Neuronal stem cell (in vitro differentiated cells): ENCODE measurements around the gene FAM135A.

Experiments used
- DNase-seq: peaks from one replicate; pipeline ENCODE4 v3.0.0-alpha.2; 2013; ENCODE audit warnings: low spot score
- H2AFZ ChIP-seq: one replicate; pipeline ENCODE4 v1.6.1; 2013; ENCODE audit warnings: mild to moderate bottlenecking, low read length, inconsistent platforms
- H2AK5ac ChIP-seq: 2 replicates; pipeline ENCODE4 v1.6.1; 2013; ENCODE audit warnings: low read depth, mild to moderate bottlenecking, inconsistent platforms, low read length, moderate library complexity, mixed read lengths
- H2BK120ac ChIP-seq: 2 replicates; pipeline ENCODE4 v1.6.1; 2013; ENCODE audit warnings: low read depth, mild to moderate bottlenecking, inconsistent platforms, low read length, moderate library complexity, mixed read lengths
- H2BK12ac ChIP-seq: one replicate; pipeline ENCODE4 v1.6.1; 2013; ENCODE audit warnings: low read length, inconsistent platforms
- H2BK15ac ChIP-seq: 2 replicates; pipeline ENCODE4 v1.6.1; 2013; ENCODE audit warnings: mild to moderate bottlenecking, low read length, inconsistent platforms, mixed read lengths
- H2BK5ac ChIP-seq: one replicate; pipeline ENCODE4 v1.6.1; 2013; ENCODE audit warnings: inconsistent platforms, mild to moderate bottlenecking, low read length, moderate library complexity
- H3K14ac ChIP-seq: one replicate; pipeline ENCODE4 v1.6.1; 2013; ENCODE audit warnings: low read length, inconsistent platforms
- H3K18ac ChIP-seq: 2 replicates; pipeline ENCODE4 v1.6.1; 2013; ENCODE audit warnings: low read length, inconsistent platforms
- H3K23ac ChIP-seq: 2 replicates; pipeline ENCODE4 v1.6.1; 2013; ENCODE audit warnings: low read depth, mild to moderate bottlenecking, mixed read lengths, low read length, inconsistent platforms; ENCODE audit not compliant: poor library complexity
- H3K27ac ChIP-seq: replicated peaks from 3 replicates; pipeline ENCODE4 v1.5.1; 2013; ENCODE audit warnings: low read length, inconsistent platforms
- H3K27me3 ChIP-seq, 3 experiments: 2 replicates each; pipeline ENCODE4 v1.6.1; 2013; ENCODE audit warnings: low read length in 3 of 3, mild to moderate bottlenecking in 2 of 3, inconsistent platforms in 1 of 3, low read depth in 1 of 3, mixed read lengths in 1 of 3, moderate library complexity in 1 of 3; ENCODE audit not compliant: control insufficient read depth in 3 of 3, insufficient read depth in 3 of 3
- H3K36me3 ChIP-seq, 2 donors: replicated peaks in 1 of 2; 2 replicates each; pipeline ENCODE4 v1.6.1; 2013; ENCODE audit warnings: low read length in 2 of 2; ENCODE audit not compliant: control insufficient read depth in 2 of 2, insufficient read depth in 2 of 2
- H3K4ac ChIP-seq: 2 replicates; pipeline ENCODE4 v1.6.1; 2013; ENCODE audit warnings: inconsistent platforms, mild to moderate bottlenecking, low read length, moderate library complexity
- H3K4me1 ChIP-seq, 2 donors: 1 replicate in 1 of 2; 2 replicates in 1 of 2; pipeline ENCODE4 v1.6.1; 2013; ENCODE audit warnings: low read length in 2 of 2, low read depth in 1 of 2; ENCODE audit not compliant: control insufficient read depth in 2 of 2, insufficient read depth in 1 of 2
- H3K4me2 ChIP-seq: one replicate; pipeline ENCODE4 v1.6.1; 2013; ENCODE audit warnings: mild to moderate bottlenecking, low read length, inconsistent platforms; ENCODE audit not compliant: insufficient read depth, poor library complexity, severe bottlenecking
- H3K4me3 ChIP-seq, 2 donors: 2 replicates each; pipeline ENCODE4 v1.5.1; 2013; ENCODE audit warnings: low read length in 2 of 2, mild to moderate bottlenecking in 2 of 2, inconsistent platforms in 1 of 2, moderate library complexity in 1 of 2
- H3K79me1 ChIP-seq: one replicate; pipeline ENCODE4 v1.6.1; 2013; ENCODE audit warnings: low read depth, mild to moderate bottlenecking, inconsistent platforms, low read length, moderate library complexity
- H3K9ac ChIP-seq: one replicate; pipeline ENCODE4 v1.6.1; 2013; ENCODE audit warnings: mild to moderate bottlenecking, low read depth, low read length, inconsistent platforms; ENCODE audit not compliant: poor library complexity
- H3K9me3 ChIP-seq, 2 donors: replicated peaks in 1 of 2; 2 replicates each; pipeline versions ENCODE3 to v1.6.1; 2013; ENCODE audit warnings: low read length in 2 of 2, mild to moderate bottlenecking in 2 of 2, inconsistent platforms in 1 of 2, low read depth in 1 of 2, mixed read lengths in 1 of 2, moderate library complexity in 1 of 2; ENCODE audit not compliant: control insufficient read depth in 2 of 2, insufficient read depth in 1 of 2
- H4K8ac ChIP-seq: one replicate; pipeline ENCODE4 v1.6.1; 2013; ENCODE audit warnings: low read depth, mild to moderate bottlenecking, inconsistent platforms, low read length, moderate library complexity
- H4K91ac ChIP-seq: one replicate; pipeline ENCODE4 v1.6.1; 2013; ENCODE audit warnings: low read length, low read depth, mild to moderate bottlenecking, inconsistent platforms; ENCODE audit not compliant: poor library complexity
- WGBS, 2 donors: extraction: QIAGEN DNeasy Blood & Tissue Kit; methylation state at CpG; one replicate each; pipeline ENCODE4 v1.1.7; 2013; ENCODE audit warnings: missing lambda C conversion rate in 2 of 2, mixed read lengths in 1 of 2; ENCODE audit not compliant: insufficient read length in 2 of 2, insufficient replicate concordance in 1 of 2; ENCODE audit errors: extremely low coverage in 2 of 2; 5-methylcytosine and 5-hydroxymethylcytosine counted together

Gene FAM135A

GRCh38 chr6:70506321-70506720 lies 93.0 kb downstream of the FAM135A start:
- Histone ChIP-seq H3K27ac (no peak overlapping the region), H3K4me3 (no peak overlapping the region), H3K79me1 (no peaks in the 10 kb centered on the region), H3K14ac (no peak overlapping the region), H3K23ac (no peak overlapping the region), H2BK12ac (no peak overlapping the region), H3K9me3 (peaks cover 2 to 42% of the 10 kb centered on the region in 2 donors), H3K18ac (no peak overlapping the region), H2BK5ac (no peak overlapping the region), H3K4me1 (peaks cover 0 to 6% of the 10 kb centered on the region in 2 donors), H2BK120ac (no peak overlapping the region), H3K4ac (no peak overlapping the region), H3K36me3 (peaks cover 3 to 73% of the 10 kb centered on the region in 2 donors), H3K4me2 (no peak overlapping the region), H3K9ac (no peak overlapping the region), H3K27me3 (no peaks in the 10 kb centered on the region), H2BK15ac (no peak overlapping the region), H4K91ac (no peak overlapping the region), H2AK5ac (no peak overlapping the region), H4K8ac (no peak overlapping the region), H2AFZ (no peak overlapping the region)
- no peak for DNase-seq
- WGBS, 2 donors = no CpG with 5 or more reads among the region's 2 CpGs

- DNase-seq = no peak
- WGBS, 2 donors = no CpG with 5 or more reads among the region's 1 CpG
- no peak overlapping the region for H2BK12ac ChIP-seq
Observed at GRCh38 chr6:70507161-70507560, 93.9 kb downstream of the FAM135A start.

GRCh38 chr6:70508953-70509352 lies 95.6 kb downstream of the FAM135A start:
- peaks cover under 1 to 52% of the 10 kb centered on the region in 2 donors for H3K36me3 ChIP-seq
- H2AFZ ChIP-seq = no peak overlapping the region
- peaks cover under 1 to 23% of the 10 kb centered on the region in 2 donors for H3K9me3 ChIP-seq
- H2BK120ac ChIP-seq = no peak overlapping the region
- peaks cover 0 to 6% of the 10 kb centered on the region in 2 donors for H3K4me1 ChIP-seq
- H3K79me1 ChIP-seq = no peaks in the 10 kb centered on the region
- no peak overlapping the region for H3K9ac ChIP-seq
- H3K18ac ChIP-seq = no peak overlapping the region
- no peak overlapping the region for H3K4me2 ChIP-seq
- no peak overlapping the region for H3K27ac ChIP-seq
- no peak overlapping the region for H3K23ac ChIP-seq
- H2AK5ac ChIP-seq = no peak overlapping the region
- H3K14ac ChIP-seq = no peak overlapping the region
- DNase-seq = no peak
- H4K91ac ChIP-seq = no peak overlapping the region
- H3K4me3 ChIP-seq = no peak overlapping the region
- H3K27me3 ChIP-seq = no peaks in the 10 kb centered on the region
- H2BK5ac ChIP-seq = no peak overlapping the region
- no peak overlapping the region for H2BK15ac ChIP-seq
- no peak overlapping the region for H3K4ac ChIP-seq
- H2BK12ac ChIP-seq = no peak overlapping the region
- no CpG with 5 or more reads among the region's 1 CpG for WGBS, 2 donors
- H4K8ac ChIP-seq = no peak overlapping the region

More at GRCh38 chr6:70507161-70507560, 93.9 kb downstream of the FAM135A start:
- peaks cover 3 to 70% of the 10 kb centered on the region in 2 donors for H3K36me3 ChIP-seq
- H3K14ac ChIP-seq = no peak overlapping the region
- H3K9me3 ChIP-seq = peaks cover 2 to 38% of the 10 kb centered on the region in 2 donors
- H2AK5ac ChIP-seq = no peak overlapping the region
- H4K8ac ChIP-seq = no peak overlapping the region
- peaks cover 0 to 6% of the 10 kb centered on the region in 2 donors for H3K4me1 ChIP-seq
- no peak overlapping the region for H3K4me2 ChIP-seq
- H2BK120ac ChIP-seq = no peak overlapping the region
- no peak overlapping the region for H3K4me3 ChIP-seq
- H3K9ac ChIP-seq = no peak overlapping the region
- no peak overlapping the region for H3K27ac ChIP-seq
- no peaks in the 10 kb centered on the region for H3K79me1 ChIP-seq
- no peak overlapping the region for H3K23ac ChIP-seq
- no peaks in the 10 kb centered on the region for H3K27me3 ChIP-seq
- no peak overlapping the region for H4K91ac ChIP-seq
- H3K18ac ChIP-seq = no peak overlapping the region
- H2BK5ac ChIP-seq = no peak overlapping the region
- no peak overlapping the region for H2BK15ac ChIP-seq
- no peak overlapping the region for H2AFZ ChIP-seq
- H3K4ac ChIP-seq = no peak overlapping the region

- no peaks in the 10 kb centered on the region for H3K27me3 ChIP-seq
- H3K4me1 ChIP-seq = peaks cover 0 to 6% of the 10 kb centered on the region in 2 donors
- H3K4me3 ChIP-seq = no peak overlapping the region
- H2BK5ac ChIP-seq = no peak overlapping the region
- no peak overlapping the region for H4K8ac ChIP-seq
- H3K36me3 ChIP-seq = peaks cover 0 to 50% of the 10 kb centered on the region in 2 donors
- H3K23ac ChIP-seq = no peak overlapping the region
- H2AK5ac ChIP-seq = no peak overlapping the region
- no peak overlapping the region for H3K18ac ChIP-seq
- H2BK15ac ChIP-seq = no peak overlapping the region
- no peak overlapping the region for H2BK120ac ChIP-seq
- no peak overlapping the region for H3K14ac ChIP-seq
- no peak overlapping the region for H4K91ac ChIP-seq
- no peak for DNase-seq
- no peaks in the 10 kb centered on the region for H3K79me1 ChIP-seq
- no peak overlapping the region for H2AFZ ChIP-seq
- H2BK12ac ChIP-seq = no peak overlapping the region
- no peak overlapping the region for H3K4ac ChIP-seq
- H3K4me2 ChIP-seq = no peak overlapping the region
- no peak overlapping the region for H3K27ac ChIP-seq
- H3K9ac ChIP-seq = no peak overlapping the region
- peaks cover 0 to 17% of the 10 kb centered on the region in 2 donors for H3K9me3 ChIP-seq
Observed at GRCh38 chr6:70510600-70510999, 97.3 kb downstream of the FAM135A start.
